OCI-LY1 (cell line): ENCODE results near the gene CDKAL1.

ENCODE experiments used
- H2AFZ ChIP-seq: fragments of 200-600 bp; sonication (generic), shearing (Covaris generic); 2 replicates; pipeline ENCODE4 v1.6.0; 2014; ENCODE audit warnings: antibody characterized with exemption, mild to moderate bottlenecking, low read length
- H3F3A ChIP-seq: fragments of 200-600 bp; sonication (generic), shearing (Covaris generic); 2 replicates; pipeline ENCODE4 v1.6.0; 2014; ENCODE audit warnings: mild to moderate bottlenecking, antibody characterized with exemption, low read length, moderate library complexity; ENCODE audit not compliant: insufficient read depth
- H3K27ac ChIP-seq: fragments of 200-600 bp; sonication (generic); 2 replicates; pipeline ENCODE4 v1.5.1; 2014; ENCODE audit warnings: low read length, mixed run types, mild to moderate bottlenecking, low read depth; ENCODE audit not compliant: poor library complexity, severe bottlenecking
- H3K27me3 ChIP-seq: fragments of 200-600 bp; sonication (generic); 2 replicates; pipeline ENCODE4 v1.6.0; 2014; ENCODE audit warnings: antibody characterized with exemption, mild to moderate bottlenecking, low read length, moderate library complexity; ENCODE audit not compliant: insufficient read depth
- H3K36me3 ChIP-seq: fragments of 200-600 bp; sonication (generic); 2 replicates; pipeline ENCODE4 v1.6.1; 2014; ENCODE audit warnings: mild to moderate bottlenecking, antibody characterized with exemption, low read length, moderate library complexity, mixed read lengths; ENCODE audit not compliant: insufficient read depth
- H3K4me1 ChIP-seq: fragments of 200-600 bp; sonication (generic); 2 replicates; pipeline ENCODE4 v1.5.1; 2014; ENCODE audit warnings: mild to moderate bottlenecking, low read length, moderate library complexity; ENCODE audit not compliant: insufficient read depth, severe bottlenecking
- H3K4me2 ChIP-seq: fragments of 200-600 bp; sonication (generic), shearing (Covaris generic); 2 replicates; pipeline ENCODE4 v1.6.1; 2014; ENCODE audit warnings: low read length
- H3K4me3 ChIP-seq: fragments of 200-600 bp; sonication (generic); 2 replicates; pipeline ENCODE4 v1.5.1; 2014; ENCODE audit warnings: low read length, low read depth, mild to moderate bottlenecking, mixed read lengths; ENCODE audit not compliant: poor library complexity, severe bottlenecking
- H3K79me2 ChIP-seq: fragments of 200-600 bp; shearing (Covaris generic); 2 replicates; pipeline ENCODE4 v1.6.1; 2016; ENCODE audit warnings: mixed run types, low read length, mixed read lengths; ENCODE audit not compliant: insufficient read depth
- H3K9ac ChIP-seq: fragments of 200-600 bp; sonication (generic), shearing (Covaris generic); 2 replicates; pipeline ENCODE4 v1.6.1; 2014; ENCODE audit warnings: mild to moderate bottlenecking, low read length, mixed read lengths
- H3K9me2 ChIP-seq: fragments of 200-600 bp; sonication (generic), shearing (Covaris generic); 2 replicates; pipeline ENCODE4 v1.6.1; 2014; ENCODE audit warnings: low read depth, mild to moderate bottlenecking, low read length, mixed read lengths
- H3K9me3 ChIP-seq: fragments of 200-600 bp; shearing (Covaris generic); 2 replicates; pipeline ENCODE4 v1.6.1; 2014; ENCODE audit warnings: low read length, mixed read lengths
- H4K20me1 ChIP-seq: fragments of 200-600 bp; sonication (generic), shearing (Covaris generic); 2 replicates; pipeline ENCODE4 v1.6.0; 2016; ENCODE audit warnings: mild to moderate bottlenecking, low read length; ENCODE audit not compliant: insufficient read depth
- CTCF ChIP-seq: fragments of 200-600 bp; sonication (generic), shearing (Covaris generic); IDR thresholded peaks from 2 replicates; pipeline ENCODE4 v1.5.1; 2017; ENCODE audit warnings: mild to moderate bottlenecking, antibody characterized with exemption, low read length, moderate library complexity, mixed read lengths
- EZH2 ChIP-seq: fragments of 200-600 bp; sonication (generic), shearing (Covaris generic); IDR thresholded peaks from 2 replicates; pipeline ENCODE4 v1.8.0; 2017; ENCODE audit warnings: borderline replicate concordance, mixed run types, mild to moderate bottlenecking, antibody characterized with exemption, low read length, moderate library complexity, mixed read lengths

CDKAL1 gene

GRCh38 chr6:21278375-21278745, 744.1 kb downstream of the CDKAL1 start:
- H3K4me3 ChIP-seq = no peak overlapping the region
- no peaks in the 10 kb centered on the region for H3K9me3 ChIP-seq
- H3F3A ChIP-seq = no peaks in the 10 kb centered on the region
- TF ChIP-seq EZH2 (no peak), CTCF (no peak)
- H3K79me2 ChIP-seq = no peaks in the 10 kb centered on the region
- no peaks in the 10 kb centered on the region for H3K4me1 ChIP-seq
- H2AFZ ChIP-seq = no peak overlapping the region
- H3K36me3 ChIP-seq = no peaks in the 10 kb centered on the region
- no peak overlapping the region for H3K27ac ChIP-seq
- H3K9me2 ChIP-seq = no peaks in the 10 kb centered on the region
- no peak overlapping the region for H3K9ac ChIP-seq
- H4K20me1 ChIP-seq = no peaks in the 10 kb centered on the region
- no peak overlapping the region for H3K4me2 ChIP-seq
- no peaks in the 10 kb centered on the region; the same call in 1 of the 2 replicates for H3K27me3 ChIP-seq

GRCh38 chr6:21279619-21280018, 745.4 kb downstream of the CDKAL1 start:
- Histone ChIP-seq H3K9me2 (no peaks in the 10 kb centered on the region), H3K27ac (no peak overlapping the region), H3K9me3 (no peaks in the 10 kb centered on the region), H3K4me3 (no peak overlapping the region), H3K4me2 (no peak overlapping the region), H2AFZ (no peak overlapping the region), H3F3A (no peaks in the 10 kb centered on the region), H4K20me1 (no peaks in the 10 kb centered on the region), H3K36me3 (no peaks in the 10 kb centered on the region), H3K27me3 (no peaks in the 10 kb centered on the region), H3K9ac (no peak overlapping the region), H3K4me1 (no peaks in the 10 kb centered on the region), H3K79me2 (no peaks in the 10 kb centered on the region)
- TF ChIP-seq CTCF (no peak), EZH2 (no peak)

GRCh38 chr6:21281366-21281765, 747.1 kb downstream of the CDKAL1 start:
- Histone ChIP-seq H3K9me3 (no peaks in the 10 kb centered on the region), H3K27me3 (no peaks in the 10 kb centered on the region)
- TF ChIP-seq CTCF = no peak
- no peak for TF ChIP-seq EZH2

More at GRCh38 chr6:21281366-21281765, 747.1 kb downstream of the CDKAL1 start:
- no peak overlapping the region for H3K9ac ChIP-seq
- no peaks in the 10 kb centered on the region for H3F3A ChIP-seq
- H3K4me3 ChIP-seq = no peak overlapping the region
- H2AFZ ChIP-seq = no peak overlapping the region
- H3K4me1 ChIP-seq = no peaks in the 10 kb centered on the region
- H3K36me3 ChIP-seq = no peaks in the 10 kb centered on the region
- H3K4me2 ChIP-seq = no peak overlapping the region
- no peaks in the 10 kb centered on the region for H3K79me2 ChIP-seq
- no peak overlapping the region for H3K27ac ChIP-seq
- H3K9me2 ChIP-seq = no peaks in the 10 kb centered on the region
- H4K20me1 ChIP-seq = no peaks in the 10 kb centered on the region
